ENCODE results near the gene STK11IP.

STK11IP gene

DNA sequence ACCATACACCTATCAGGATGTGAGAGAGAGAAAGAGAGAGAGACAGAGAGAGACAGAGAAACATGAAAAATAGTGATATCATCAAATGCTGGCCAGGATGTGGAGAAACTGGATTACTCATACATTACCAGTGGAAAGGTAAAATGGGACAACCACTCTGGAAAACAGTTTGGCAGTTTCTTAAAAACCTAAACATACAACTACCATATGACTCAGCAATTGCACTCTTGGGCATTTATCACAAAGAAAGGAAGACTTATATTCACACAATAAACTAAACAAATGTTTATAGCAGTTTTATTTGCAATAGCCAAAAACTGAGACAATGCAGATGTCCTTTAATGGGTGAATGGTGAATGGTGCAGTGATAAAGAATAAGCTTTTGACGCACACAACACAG is 58.9 kb downstream of the STK11IP start:
- DNase-seq (ENCODE audit: low read depth, low spot score), result no peak

DNA sequence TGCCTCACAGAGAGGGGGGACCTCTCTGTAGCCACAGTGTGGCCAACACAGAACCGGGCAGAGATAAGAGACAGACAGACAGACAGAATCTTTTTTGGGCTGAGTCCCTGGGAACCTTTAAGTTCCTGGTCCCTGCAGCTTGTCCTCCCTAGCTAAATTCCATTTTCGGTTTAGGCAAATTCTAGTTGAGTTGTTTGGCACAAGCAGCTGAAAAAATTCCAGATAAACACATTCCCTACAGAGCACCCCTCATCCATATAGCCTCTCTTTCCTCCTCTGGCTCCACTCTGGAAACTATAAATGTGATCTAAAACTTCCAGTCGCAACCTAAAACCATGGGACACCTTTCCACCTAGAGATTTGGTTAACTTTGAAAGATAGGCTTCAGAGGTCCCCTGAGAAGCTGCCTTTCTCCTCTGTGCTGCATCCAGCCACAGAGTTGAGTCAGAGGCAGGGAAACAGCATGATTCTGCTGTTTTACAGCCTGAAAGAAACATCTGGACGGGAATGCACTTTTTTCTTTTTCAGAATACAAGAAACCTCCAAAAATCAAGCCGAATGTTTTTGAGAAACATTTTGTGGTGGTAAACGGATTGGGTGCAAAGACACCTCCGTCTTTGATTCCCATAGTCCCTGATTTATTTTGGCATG is 60.7 kb downstream of the STK11IP start:
- no peak for DNase-seq (ENCODE audit: low read depth, low spot score)

DNA sequence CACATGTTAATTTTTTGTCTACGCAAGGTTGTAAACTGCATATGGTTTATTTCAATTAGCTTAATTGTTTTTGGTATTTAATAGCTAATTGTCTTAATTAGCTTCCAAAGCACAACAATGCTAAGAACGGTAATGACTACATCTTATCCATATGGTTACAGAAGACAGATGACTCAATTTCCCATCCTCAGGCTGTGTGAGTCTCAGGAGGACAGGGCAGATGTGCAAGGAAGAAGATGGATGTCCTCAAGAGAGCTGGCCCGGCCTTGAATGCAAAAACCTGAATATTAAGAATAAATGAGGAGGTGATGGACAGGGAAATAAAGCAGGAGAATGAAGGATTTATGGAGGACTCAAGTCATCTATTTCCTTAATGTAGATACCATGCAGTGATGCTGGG is 61.2 kb downstream of the STK11IP start:
- DNase-seq (ENCODE audit: low read depth, low spot score), result no peak

DNA sequence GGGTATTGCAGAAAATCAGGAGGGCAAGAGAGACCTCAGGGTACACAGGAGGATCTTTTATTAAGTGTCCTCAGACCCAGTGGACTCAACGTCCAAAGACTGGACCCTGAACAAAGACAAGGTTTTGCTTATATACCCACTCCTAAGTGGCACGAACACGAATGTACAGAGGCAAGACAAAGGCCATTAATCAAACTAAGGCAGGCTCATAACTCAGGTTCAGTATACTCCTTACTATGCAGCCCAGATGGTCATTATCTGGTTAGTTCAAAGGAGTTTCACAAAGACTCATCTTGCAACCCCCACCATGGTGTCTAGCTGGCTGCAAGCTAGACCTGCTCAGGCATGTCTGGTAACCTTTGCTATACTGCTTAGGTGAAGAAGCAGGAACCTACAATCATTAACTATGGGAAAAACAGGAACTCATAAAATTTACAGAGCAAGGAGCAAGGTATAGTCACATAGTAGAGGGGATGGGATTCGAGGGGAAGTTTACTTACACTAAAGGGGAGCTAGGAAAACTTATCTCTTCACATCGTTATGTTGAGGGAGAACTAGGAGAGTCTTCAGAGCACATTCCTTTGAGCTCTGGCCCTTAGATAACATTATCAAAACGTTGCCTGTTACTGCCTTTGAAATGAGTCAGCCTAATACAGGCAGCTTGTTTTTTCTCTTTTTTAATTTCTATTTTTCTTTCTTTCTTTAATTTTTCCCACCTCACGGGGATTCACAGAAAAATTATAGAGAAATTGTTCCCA is 63.7 kb downstream of the STK11IP start:
- no peak for DNase-seq (ENCODE audit: low read depth, low spot score)

- no peak for DNase-seq (ENCODE audit: low read depth, low spot score)
Measured at GRCh38 chr2:219661955-219662395, 64.3 kb downstream of the STK11IP start.

- peak; percentile 75 for DNase-seq (ENCODE audit: low read depth, low spot score)
Measured at GRCh38 chr2:219662566-219662965, 64.9 kb downstream of the STK11IP start.

- DNase-seq (ENCODE audit: low read depth, low spot score), result no peak
Measured at GRCh38 chr2:219663116-219663762, 65.6 kb downstream of the STK11IP start.

GRCh38 chr2:219664041-219664440 is 66.4 kb downstream of the STK11IP start:
- no peak for DNase-seq (ENCODE audit: low read depth, low spot score)

DNA sequence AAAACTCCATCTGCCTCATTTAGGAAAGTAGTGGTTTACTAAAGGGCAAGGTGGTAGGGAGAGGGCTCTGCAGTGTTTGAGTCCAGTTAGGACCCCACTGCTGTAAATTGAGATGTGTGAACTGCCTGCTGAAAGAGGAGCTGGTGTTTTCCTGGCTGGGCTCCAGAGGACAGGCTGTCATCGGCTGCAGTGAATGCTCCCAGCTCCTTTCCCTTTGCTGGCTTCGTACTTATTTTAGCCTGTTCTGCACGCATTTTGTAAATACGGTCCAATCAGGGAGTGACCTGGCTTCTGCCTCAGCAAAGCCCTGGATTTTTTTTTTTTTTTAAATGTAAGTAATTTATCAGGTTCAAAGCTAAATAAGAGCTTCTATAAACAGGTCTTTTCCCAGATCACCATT is 67.3 kb downstream of the STK11IP start:
- DNase-seq (ENCODE audit: low read depth, low spot score), result no peak

- DNase-seq (ENCODE audit: low read depth, low spot score), result no peak
Measured at GRCh38 chr2:219665926-219666325, 68.3 kb downstream of the STK11IP start.
